Panc1 (cell line): ENCODE measurements around the gene RAP1GAP.

Experiments
- CTCF ChIP-seq: fragments of 450-650 bp; IDR thresholded peaks from 2 replicates; pipeline ENCODE4 v1.5.1; 2017; ENCODE audit warnings: mild to moderate bottlenecking
- POLR2AphosphoS5 ChIP-seq: IDR thresholded peaks from 2 replicates; pipeline ENCODE4 v1.6.1; 2012; ENCODE audit warnings: mild to moderate bottlenecking, low read depth, low read length, moderate library complexity

DNA sequence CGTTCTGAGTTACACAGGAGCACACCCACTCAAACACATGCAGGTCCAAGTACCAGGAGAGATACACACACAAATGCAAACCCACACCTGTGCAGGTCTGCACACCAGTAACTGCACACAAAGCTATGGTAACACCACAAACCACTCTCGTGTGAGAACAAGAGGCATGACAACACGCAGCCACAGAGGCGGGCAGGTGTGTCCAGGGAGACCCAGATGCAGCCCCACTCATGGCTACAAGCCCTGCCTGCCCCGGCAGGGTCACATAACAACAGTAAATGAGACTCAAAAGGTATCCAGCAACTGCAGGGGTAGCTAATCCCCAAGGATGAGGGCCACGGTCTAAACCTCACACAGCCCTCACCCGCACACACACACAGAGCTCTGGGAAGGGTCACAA, 48.1 kb downstream of the RAP1GAP start:
- TF ChIP-seq CTCF (no peak), POLR2AphosphoS5 (no peak)
